ENCODE results near the gene CPA2.
"Not testable (repeated sequence)": the region's sequence is repeated elsewhere in the genome, so short reads cannot be mapped to it uniquely, and the experiment has no call there.

Gene CPA2

GRCh38 chr7:130319541-130319940, 52.9 kb downstream of the CPA2 start:
- DNase-seq = no peak

- not testable (repeated sequence) for DNase-seq
Observed at GRCh38 chr7:130321542-130322229, 55.0 kb downstream of the CPA2 start.

DNA sequence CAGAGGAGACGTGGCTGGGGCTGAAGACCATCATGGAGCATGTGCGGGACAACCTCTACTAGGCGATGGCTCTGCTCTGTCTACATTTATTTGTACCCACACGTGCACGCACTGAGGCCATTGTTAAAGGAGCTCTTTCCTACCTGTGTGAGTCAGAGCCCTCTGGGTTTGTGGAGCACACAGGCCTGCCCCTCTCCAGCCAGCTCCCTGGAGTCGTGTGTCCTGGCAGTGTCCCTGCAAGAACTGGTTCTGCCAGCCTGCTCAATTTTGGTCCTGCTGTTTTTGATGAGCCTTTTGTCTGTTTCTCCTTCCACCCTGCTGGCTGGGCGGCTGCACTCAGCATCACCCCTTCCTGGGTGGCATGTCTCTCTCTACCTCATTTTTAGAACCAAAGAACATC, 56.0 kb downstream of the CPA2 start:
- DNase-seq = no peak

DNA sequence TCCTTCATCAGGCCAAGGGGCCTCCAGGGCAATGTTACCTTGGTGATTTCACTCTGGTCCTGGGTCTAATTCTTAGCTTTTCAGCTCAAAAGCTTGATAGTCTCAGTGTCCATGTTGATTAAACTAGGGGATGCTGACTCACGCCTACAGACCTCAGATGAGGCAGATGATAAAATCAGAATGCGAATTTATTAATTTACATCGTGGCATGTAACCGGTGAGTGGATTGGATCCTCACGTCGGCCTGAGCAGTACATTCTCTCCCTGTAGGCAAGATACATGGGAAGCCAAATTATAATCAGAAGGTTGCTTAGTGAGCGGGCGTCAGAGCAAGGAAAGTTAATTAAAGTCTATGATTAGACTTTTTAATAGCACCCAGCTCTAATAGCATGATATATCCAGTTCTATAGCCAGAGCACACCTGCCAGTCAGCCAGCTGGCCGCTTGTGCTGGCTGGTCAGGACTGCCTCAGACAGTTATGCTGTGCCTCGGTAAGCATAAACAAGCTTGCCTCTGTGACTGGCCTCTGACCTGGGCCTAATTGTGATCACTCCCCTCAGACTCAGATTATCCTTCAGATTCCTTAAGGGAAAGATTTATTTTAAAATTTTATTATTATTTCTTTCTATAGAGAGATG, 57.8 kb downstream of the CPA2 start:
- no peak for DNase-seq

GRCh38 chr7:130329681-130330080, 63.0 kb downstream of the CPA2 start:
- DNase-seq = no peak

- no peak for DNase-seq
Observed at GRCh38 chr7:130332259-130333053, 65.8 kb downstream of the CPA2 start.

- DNase-seq = no peak
Observed at GRCh38 chr7:130333832-130334231, 67.2 kb downstream of the CPA2 start.

DNA sequence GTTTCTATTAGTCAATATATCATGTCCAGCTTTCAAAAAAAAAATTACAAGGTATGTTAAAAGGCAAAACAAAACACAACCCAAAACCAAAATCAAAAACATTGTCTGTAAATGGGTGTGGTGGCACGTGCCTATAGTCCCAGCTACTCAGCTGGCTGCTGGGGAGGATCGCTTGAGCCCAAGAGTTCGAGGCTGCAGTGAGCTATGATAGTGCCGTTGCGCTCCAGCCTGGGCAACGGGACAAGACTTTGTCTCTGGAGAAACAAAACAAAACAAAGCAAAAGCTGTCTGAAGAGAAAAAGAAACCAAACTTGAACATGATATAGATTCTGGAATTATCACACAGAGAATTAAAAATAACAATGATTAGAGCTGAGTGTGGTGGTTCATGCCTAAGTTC, 67.6 kb downstream of the CPA2 start:
- DNase-seq = no peak

DNA sequence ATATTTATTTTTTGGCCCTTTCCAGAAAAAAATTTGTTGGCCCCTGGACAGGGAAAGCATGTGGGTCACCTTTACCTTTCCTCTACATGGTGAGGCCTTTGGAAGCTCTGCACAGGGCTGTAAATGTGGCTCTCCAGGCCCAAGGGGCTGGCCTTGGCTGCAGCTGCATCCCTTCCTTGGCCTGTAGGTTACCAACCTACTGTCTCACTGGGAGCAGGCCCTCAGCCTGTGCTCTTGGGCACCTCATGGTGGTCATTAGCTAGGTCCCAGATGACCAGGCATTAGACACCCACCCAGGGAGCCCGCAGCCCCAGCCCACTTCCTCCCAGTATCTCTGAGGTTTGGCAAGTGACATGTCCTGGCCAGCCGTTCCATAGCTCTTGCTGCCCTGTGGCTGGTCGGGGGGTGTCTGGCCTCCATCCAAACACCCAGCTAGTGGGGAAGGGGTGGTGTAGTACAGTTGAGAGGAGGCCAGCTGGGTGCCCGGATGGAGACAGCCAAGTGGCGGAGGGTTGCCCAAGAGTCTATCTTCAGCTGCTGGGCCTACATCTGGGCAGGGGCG, 70.8 kb downstream of the CPA2 start:
- no peak for DNase-seq

GRCh38 chr7:130338233-130338632, 71.6 kb downstream of the CPA2 start:
- no peak for DNase-seq
